ENCODE measurements around the gene ADGRB3.

The ADGRB3 gene

DNA sequence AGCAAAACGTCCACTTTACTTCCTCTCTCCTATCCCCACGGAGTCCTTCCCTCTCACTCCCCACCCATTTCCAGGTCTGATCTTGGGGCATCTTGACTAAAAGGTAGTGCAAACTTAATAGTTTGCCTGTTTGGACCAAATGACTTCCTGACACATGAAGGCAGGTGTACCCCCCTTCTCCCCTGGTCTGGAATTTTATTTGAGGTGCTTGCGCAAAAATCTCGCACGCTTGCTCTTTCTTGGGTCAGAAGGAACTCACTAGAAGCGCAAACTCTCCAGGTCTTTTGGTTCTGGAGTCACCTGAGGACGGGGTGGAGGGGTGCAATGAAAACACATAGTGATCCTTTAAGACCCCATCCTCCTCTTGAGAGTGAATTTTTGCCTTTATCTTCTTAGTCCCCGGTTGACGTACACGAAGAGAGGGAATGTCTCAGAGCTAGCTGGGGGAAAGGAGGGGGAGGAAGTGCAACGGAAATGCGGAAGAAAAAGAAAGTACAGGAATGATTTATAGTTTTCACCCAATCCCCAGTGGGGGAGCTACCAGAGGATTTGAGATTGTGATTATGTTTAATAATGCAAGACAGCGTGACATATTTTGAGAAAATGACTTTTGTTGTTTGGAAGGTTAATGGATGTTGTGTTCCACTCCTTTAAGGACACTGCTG, 4.9 kb downstream of the ADGRB3 start:
- no peak overlapping the region for H2BK5ac ChIP-seq (ENCODE audit: low read depth, low read length, poor library complexity, severe bottlenecking)
- H3K36me3 ChIP-seq (ENCODE audit: control insufficient read depth in 1 of 2, insufficient read depth in 2 of 2, low read depth in 1 of 2, low read length in 2 of 2), result no peaks in the 10 kb centered on the region
- H3K4me2 ChIP-seq (ENCODE audit: low read length, poor library complexity, severe bottlenecking), result peak overlapping the region; percentile 75
- H3K18ac ChIP-seq (ENCODE audit: low read depth in 1 of 2, low read length in 2 of 2), result peak overlapping the region in 1 of 2 experiments; percentile 25
- DNase-seq, result peak; percentile 39
- no peaks in the 10 kb centered on the region for H3K9me3 ChIP-seq (ENCODE audit: control insufficient read depth, low read length)
- peaks cover 3% of the 10 kb centered on the region for H3K4me1 ChIP-seq (ENCODE audit: control insufficient read depth, insufficient read depth, low read depth, low read length)
- H2AK5ac ChIP-seq (ENCODE audit: low read length, severe bottlenecking), result no peak overlapping the region
- no peaks in the 10 kb centered on the region for H3K79me1 ChIP-seq (replicated peaks; ENCODE audit: low read length, poor library complexity, severe bottlenecking)
- H3K4me3 ChIP-seq (ENCODE audit: insufficient read depth in 1 of 2, low read depth in 1 of 2, low read length in 2 of 2), result peak overlapping the region in 1 of 2 experiments; percentile 6
- H3K9ac ChIP-seq (ENCODE audit: low read length), result no peak overlapping the region
- no peak overlapping the region for H4K8ac ChIP-seq (ENCODE audit: low read length)
- no peak overlapping the region for H3K4ac ChIP-seq (ENCODE audit: low read depth in 1 of 2, low read length in 2 of 2)
- no peak overlapping the region for H3K23ac ChIP-seq (ENCODE audit: low read length in 2 of 2)
- H2BK120ac ChIP-seq (ENCODE audit: low read depth, low read length), result no peak overlapping the region
- H3K27me3 ChIP-seq (ENCODE audit: control insufficient read depth in 1 of 2, insufficient read depth in 1 of 2, low read length in 2 of 2), result peaks cover 6 to 42% of the 10 kb centered on the region in 2 experiments
- H2AFZ ChIP-seq (ENCODE audit: low read depth, low read length), result peak overlapping the region; percentile 24
- H2BK12ac ChIP-seq (ENCODE audit: low read length in 2 of 2), result peak overlapping the region in 1 of 2 experiments; percentile 83
- WGBS, result 9% methylated on average over 13 of the region's 13 CpGs
- no peak overlapping the region for H4K91ac ChIP-seq (ENCODE audit: low read length)
- H3K27ac ChIP-seq (ENCODE audit: low read length, poor library complexity, severe bottlenecking), result no peak overlapping the region
- H3K14ac ChIP-seq (ENCODE audit: low read length in 2 of 2), result no peak overlapping the region
- no peak overlapping the region for H2BK15ac ChIP-seq (ENCODE audit: low read depth, poor library complexity, severe bottlenecking)

GRCh38 chr6:68640491-68640835, 5.4 kb downstream of the ADGRB3 start:
- Histone ChIP-seq H2AFZ (ENCODE audit: low read depth, low read length) (no peak overlapping the region), H2AK5ac (ENCODE audit: low read length, severe bottlenecking) (no peak overlapping the region), H2BK120ac (ENCODE audit: low read depth, low read length) (no peak overlapping the region), H3K27ac (ENCODE audit: low read length, poor library complexity, severe bottlenecking) (no peak overlapping the region), H2BK5ac (ENCODE audit: low read depth, low read length, poor library complexity, severe bottlenecking) (no peak overlapping the region), H3K79me1 (replicated peaks; ENCODE audit: low read length, poor library complexity, severe bottlenecking) (no peaks in the 10 kb centered on the region), H3K4me3 (ENCODE audit: insufficient read depth in 1 of 2, low read depth in 1 of 2, low read length in 2 of 2) (peak overlapping the region in 1 of 2 experiments; percentile 6), H3K23ac (ENCODE audit: low read length in 2 of 2) (no peak overlapping the region), H2BK12ac (ENCODE audit: low read length in 2 of 2) (no peak overlapping the region), H3K9ac (ENCODE audit: low read length) (no peak overlapping the region), H3K36me3 (ENCODE audit: control insufficient read depth in 1 of 2, insufficient read depth in 2 of 2, low read depth in 1 of 2, low read length in 2 of 2) (no peaks in the 10 kb centered on the region), H3K4me1 (ENCODE audit: control insufficient read depth, insufficient read depth, low read depth, low read length) (peaks cover 3% of the 10 kb centered on the region), H3K27me3 (ENCODE audit: control insufficient read depth in 1 of 2, insufficient read depth in 1 of 2, low read length in 2 of 2) (peaks cover 6 to 42% of the 10 kb centered on the region in 2 experiments), H4K8ac (ENCODE audit: low read length) (no peak overlapping the region), H3K9me3 (ENCODE audit: control insufficient read depth, low read length) (no peaks in the 10 kb centered on the region), H3K18ac (ENCODE audit: low read depth in 1 of 2, low read length in 2 of 2) (no peak overlapping the region), H2BK15ac (ENCODE audit: low read depth, poor library complexity, severe bottlenecking) (no peak overlapping the region), H3K14ac (ENCODE audit: low read length in 2 of 2) (no peak overlapping the region), H4K91ac (ENCODE audit: low read length) (no peak overlapping the region), H3K4ac (ENCODE audit: low read depth in 1 of 2, low read length in 2 of 2) (no peak overlapping the region), H3K4me2 (ENCODE audit: low read length, poor library complexity, severe bottlenecking) (peak overlapping the region; percentile 50)
- WGBS, result 3% methylated on average over 3 of the region's 3 CpGs
- DNase-seq, result no peak

GRCh38 chr6:68641172-68641571, 6.1 kb downstream of the ADGRB3 start:
- Histone ChIP-seq H2BK120ac (ENCODE audit: low read depth, low read length) (no peak overlapping the region), H3K4me3 (ENCODE audit: insufficient read depth in 1 of 2, low read depth in 1 of 2, low read length in 2 of 2) (no peak overlapping the region), H3K9me3 (ENCODE audit: control insufficient read depth, low read length) (no peaks in the 10 kb centered on the region), H4K91ac (ENCODE audit: low read length) (no peak overlapping the region), H3K4me2 (ENCODE audit: low read length, poor library complexity, severe bottlenecking) (no peak overlapping the region), H3K79me1 (replicated peaks; ENCODE audit: low read length, poor library complexity, severe bottlenecking) (no peaks in the 10 kb centered on the region), H3K18ac (ENCODE audit: low read depth in 1 of 2, low read length in 2 of 2) (no peak overlapping the region), H3K4ac (ENCODE audit: low read depth in 1 of 2, low read length in 2 of 2) (no peak overlapping the region), H2AK5ac (ENCODE audit: low read length, severe bottlenecking) (no peak overlapping the region), H3K27me3 (ENCODE audit: control insufficient read depth in 1 of 2, insufficient read depth in 1 of 2, low read length in 2 of 2) (peaks cover 6 to 35% of the 10 kb centered on the region in 2 experiments), H3K4me1 (ENCODE audit: control insufficient read depth, insufficient read depth, low read depth, low read length) (peaks cover 3% of the 10 kb centered on the region), H3K23ac (ENCODE audit: low read length in 2 of 2) (no peak overlapping the region), H3K9ac (ENCODE audit: low read length) (no peak overlapping the region), H3K14ac (ENCODE audit: low read length in 2 of 2) (no peak overlapping the region), H4K8ac (ENCODE audit: low read length) (no peak overlapping the region), H2AFZ (ENCODE audit: low read depth, low read length) (no peak overlapping the region), H3K27ac (ENCODE audit: low read length, poor library complexity, severe bottlenecking) (no peak overlapping the region), H2BK12ac (ENCODE audit: low read length in 2 of 2) (no peak overlapping the region), H2BK5ac (ENCODE audit: low read depth, low read length, poor library complexity, severe bottlenecking) (no peak overlapping the region), H3K36me3 (ENCODE audit: control insufficient read depth in 1 of 2, insufficient read depth in 2 of 2, low read depth in 1 of 2, low read length in 2 of 2) (no peaks in the 10 kb centered on the region), H2BK15ac (ENCODE audit: low read depth, poor library complexity, severe bottlenecking) (no peak overlapping the region)
- WGBS, result 78% methylated on average over 2 of the region's 2 CpGs
- no peak for DNase-seq

DNA sequence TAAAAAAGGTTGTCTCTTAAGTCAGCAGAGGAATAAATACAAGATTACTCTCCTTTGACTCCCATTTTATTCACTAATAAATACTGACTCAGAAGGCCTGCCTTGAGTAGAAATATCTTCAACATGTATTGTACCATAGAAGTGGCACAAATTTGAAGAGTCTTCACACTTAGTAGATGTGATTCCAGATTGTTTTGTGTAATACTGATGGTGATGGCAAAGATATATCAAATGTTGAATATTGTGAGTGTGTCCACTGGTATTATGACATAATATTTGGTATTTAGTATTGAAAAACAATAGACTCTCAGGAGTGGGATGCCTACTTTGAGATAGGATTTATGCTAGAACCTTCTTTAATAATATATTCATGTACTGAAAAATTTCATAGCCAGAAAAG, 7.0 kb downstream of the ADGRB3 start:
- H3K14ac ChIP-seq (ENCODE audit: low read length in 2 of 2), result no peak overlapping the region
- no peak overlapping the region for H2BK120ac ChIP-seq (ENCODE audit: low read depth, low read length)
- no peak overlapping the region for H2BK15ac ChIP-seq (ENCODE audit: low read depth, poor library complexity, severe bottlenecking)
- no peak overlapping the region for H2BK12ac ChIP-seq (ENCODE audit: low read length in 2 of 2)
- H3K27ac ChIP-seq (ENCODE audit: low read length, poor library complexity, severe bottlenecking), result no peak overlapping the region
- H2BK5ac ChIP-seq (ENCODE audit: low read depth, low read length, poor library complexity, severe bottlenecking), result no peak overlapping the region
- no peak overlapping the region for H3K9ac ChIP-seq (ENCODE audit: low read length)
- H4K91ac ChIP-seq (ENCODE audit: low read length), result no peak overlapping the region
- H3K9me3 ChIP-seq (ENCODE audit: control insufficient read depth, low read length), result no peaks in the 10 kb centered on the region
- H3K4me1 ChIP-seq (ENCODE audit: control insufficient read depth, insufficient read depth, low read depth, low read length), result peaks cover 3% of the 10 kb centered on the region
- no peak overlapping the region for H3K4me3 ChIP-seq (ENCODE audit: insufficient read depth in 1 of 2, low read depth in 1 of 2, low read length in 2 of 2)
- H2AFZ ChIP-seq (ENCODE audit: low read depth, low read length), result no peak overlapping the region
- peaks cover 6 to 26% of the 10 kb centered on the region in 2 experiments for H3K27me3 ChIP-seq (ENCODE audit: control insufficient read depth in 1 of 2, insufficient read depth in 1 of 2, low read length in 2 of 2)
- no peak overlapping the region for H3K23ac ChIP-seq (ENCODE audit: low read length in 2 of 2)
- no peaks in the 10 kb centered on the region for H3K36me3 ChIP-seq (ENCODE audit: control insufficient read depth in 1 of 2, insufficient read depth in 2 of 2, low read depth in 1 of 2, low read length in 2 of 2)
- no peak overlapping the region for H3K4ac ChIP-seq (ENCODE audit: low read depth in 1 of 2, low read length in 2 of 2)
- H3K18ac ChIP-seq (ENCODE audit: low read depth in 1 of 2, low read length in 2 of 2), result no peak overlapping the region
- DNase-seq, result no peak
- H3K4me2 ChIP-seq (ENCODE audit: low read length, poor library complexity, severe bottlenecking), result no peak overlapping the region
- H3K79me1 ChIP-seq (replicated peaks; ENCODE audit: low read length, poor library complexity, severe bottlenecking), result no peaks in the 10 kb centered on the region
- no peak overlapping the region for H4K8ac ChIP-seq (ENCODE audit: low read length)
- H2AK5ac ChIP-seq (ENCODE audit: low read length, severe bottlenecking), result no peak overlapping the region
